Embryonic facial prominence (tissue), 1 donor: ENCODE results near the gene PTGFRN.
A peak's percentile ranks its signal among the peaks of the same experiment; 100 is the strongest.

Source experiments
- DNase-seq: peaks from one replicate; pipeline ENCODE4 v3.0.0-alpha.2; 2016; ENCODE audit errors: extremely low spot score

Gene PTGFRN

DNA sequence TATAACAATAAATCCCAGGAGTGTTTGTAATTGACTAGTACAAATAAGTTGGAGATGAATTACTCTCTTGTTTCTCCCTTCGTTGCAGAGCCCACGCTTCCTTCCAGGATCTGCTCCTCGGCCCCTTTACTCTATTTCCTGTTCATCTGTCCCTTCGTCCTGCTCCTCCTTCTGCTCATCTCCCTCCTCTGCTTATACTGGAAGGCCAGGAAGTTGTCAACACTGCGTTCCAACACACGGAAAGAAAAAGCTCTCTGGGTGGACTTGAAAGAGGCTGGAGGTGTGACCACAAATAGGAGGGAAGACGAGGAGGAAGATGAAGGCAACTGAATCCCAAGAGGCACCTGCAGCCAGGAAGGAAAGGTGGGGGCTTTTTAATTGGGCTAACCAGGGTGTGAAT, 124.1 kb downstream of the PTGFRN start:
- no peak for DNase-seq

DNA sequence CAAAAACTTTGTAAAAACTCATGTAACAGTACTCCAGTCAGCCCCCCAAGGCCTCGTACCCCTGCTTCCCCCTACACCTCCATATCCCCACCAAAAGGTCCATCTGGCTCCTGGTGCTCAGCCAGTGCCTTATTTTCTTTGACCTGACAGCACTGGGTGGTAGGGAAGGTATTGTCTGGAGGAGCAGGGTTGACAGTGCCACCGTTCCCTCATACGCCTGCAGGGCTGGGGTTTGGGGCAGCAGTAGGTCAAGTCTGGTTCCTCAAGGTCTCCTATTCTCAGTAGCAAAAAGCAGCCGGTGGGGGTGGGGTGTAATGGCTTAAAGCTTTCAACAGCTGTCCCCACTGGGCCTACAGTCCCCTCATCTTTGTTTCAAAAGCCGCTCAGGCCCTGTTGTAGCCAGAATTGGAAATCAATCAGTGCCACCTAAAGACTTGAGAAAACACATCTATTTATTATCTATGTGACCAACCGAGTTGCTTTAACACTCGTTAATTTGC, 125.1 kb downstream of the PTGFRN start:
- DNase-seq = no peak

DNA sequence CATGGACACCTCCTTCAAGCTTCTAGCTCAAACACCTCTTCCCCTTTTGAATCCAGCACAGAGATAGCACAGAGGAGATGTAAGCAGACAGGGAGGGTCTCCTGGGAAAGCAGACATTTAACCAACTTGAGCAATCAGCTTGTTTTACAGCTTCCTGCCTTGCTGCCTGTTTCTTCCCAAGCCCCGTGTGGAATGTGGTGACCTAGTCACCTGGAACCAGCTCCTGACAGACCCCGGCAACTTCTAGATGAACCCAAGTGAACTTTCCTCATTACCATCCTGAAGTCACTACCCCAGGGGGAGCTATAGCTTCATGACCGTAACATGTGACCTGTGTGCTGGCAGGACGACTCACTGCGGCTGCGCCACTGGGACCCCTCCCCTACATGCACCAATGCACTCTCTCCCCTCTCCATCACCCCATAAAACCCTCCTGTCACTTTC, 126.3 kb downstream of the PTGFRN start:
- DNase-seq = no peak

DNA sequence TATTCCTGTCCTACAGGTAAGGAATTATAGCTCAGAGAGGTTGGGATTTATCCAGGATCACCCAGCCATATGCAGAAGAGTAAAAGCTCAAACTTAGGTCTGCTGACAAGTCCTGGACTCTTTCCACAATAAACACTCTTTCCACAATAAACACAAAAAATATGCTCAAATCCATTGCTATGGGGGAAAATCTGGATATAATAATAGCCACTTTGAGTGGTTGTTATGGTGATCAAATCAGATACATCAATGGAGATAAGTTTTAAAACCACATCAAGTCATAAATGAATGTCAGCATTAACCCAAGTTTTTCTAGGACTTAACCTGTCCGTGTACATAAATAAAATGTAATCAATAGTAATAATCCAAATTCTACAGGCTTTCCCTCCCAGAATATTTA, 128.1 kb downstream of the PTGFRN start:
- DNase-seq = peak; percentile 56

DNA sequence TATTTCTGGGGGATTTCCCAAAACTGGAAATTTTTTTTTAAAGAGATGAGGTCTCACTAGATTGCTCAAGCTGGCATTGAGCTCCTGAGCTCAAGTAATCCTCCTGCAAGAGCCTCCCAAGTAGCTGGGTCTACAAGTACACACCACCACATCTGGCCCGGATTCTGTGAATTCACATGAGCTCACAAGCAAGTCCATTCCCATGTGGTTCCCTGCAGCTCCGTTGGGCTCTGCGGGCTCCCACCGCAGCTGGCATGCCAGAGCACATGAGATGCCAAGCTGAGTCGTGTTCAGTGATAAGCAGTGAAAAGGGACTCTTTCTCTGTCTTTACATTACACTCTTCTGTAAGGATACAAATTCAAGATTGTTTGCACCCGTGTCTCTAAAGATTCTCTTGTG, 128.5 kb downstream of the PTGFRN start:
- DNase-seq = no peak
